HG03460 (cell line): ENCODE data around the gene SLC2A10.

ENCODE experiments used
- ATAC-seq: cut with Tn5 transposase; IDR thresholded peaks from one replicate; pipeline ENCODE4 v1.9.1; 2021; ENCODE audit not compliant: unreplicated experiment

SLC2A10 gene

DNA sequence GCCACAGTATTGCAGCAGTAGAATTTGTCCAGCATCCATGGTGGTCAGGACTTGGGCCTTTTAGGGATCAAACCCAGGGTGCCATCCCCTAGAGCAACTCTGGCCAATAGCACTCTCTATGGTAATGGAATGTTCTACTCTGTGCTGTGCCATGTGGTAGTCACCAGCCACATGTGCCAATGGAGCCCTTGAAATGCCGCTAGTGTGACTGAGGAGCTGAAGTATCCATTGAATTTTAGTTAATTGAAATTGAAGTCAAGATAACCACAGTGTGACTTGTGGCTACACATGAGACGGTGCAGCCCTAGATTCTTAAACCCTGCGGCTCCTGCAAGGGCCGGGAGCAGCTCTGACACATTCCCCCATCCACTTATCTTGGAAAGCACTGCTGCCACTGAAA, 54.6 kb downstream of the SLC2A10 start:
- no peak for ATAC-seq

DNA sequence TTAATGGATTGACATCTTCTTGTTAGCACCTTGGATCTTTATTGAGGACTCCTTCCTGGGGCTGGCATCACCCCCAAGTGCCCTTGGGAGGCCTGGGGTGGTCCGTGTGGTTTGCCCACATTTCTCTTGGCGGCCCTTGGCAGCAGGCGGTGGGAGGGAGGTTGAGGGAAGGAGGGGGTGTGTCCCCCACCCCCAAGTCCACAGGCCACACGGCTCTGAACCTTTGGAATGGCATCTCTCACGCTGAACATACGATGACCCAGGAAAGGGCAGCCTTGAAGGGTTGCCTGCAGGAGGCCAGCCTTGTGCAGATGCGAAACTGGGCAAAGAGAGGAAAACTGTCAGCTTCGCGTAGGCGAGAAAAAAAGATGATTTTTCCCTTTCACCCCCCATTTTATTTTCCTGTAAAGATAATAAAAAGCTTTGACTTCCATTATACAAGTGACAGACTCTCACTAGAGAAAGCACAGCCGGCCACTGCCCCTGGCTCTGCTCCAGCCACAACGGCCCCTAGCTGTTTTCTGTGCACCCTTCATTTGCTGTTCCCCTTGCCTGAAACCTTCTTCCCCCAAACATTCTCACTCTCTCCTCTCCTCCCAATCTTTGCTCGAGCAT, 56.2 kb downstream of the SLC2A10 start:
- no peak for ATAC-seq

DNA sequence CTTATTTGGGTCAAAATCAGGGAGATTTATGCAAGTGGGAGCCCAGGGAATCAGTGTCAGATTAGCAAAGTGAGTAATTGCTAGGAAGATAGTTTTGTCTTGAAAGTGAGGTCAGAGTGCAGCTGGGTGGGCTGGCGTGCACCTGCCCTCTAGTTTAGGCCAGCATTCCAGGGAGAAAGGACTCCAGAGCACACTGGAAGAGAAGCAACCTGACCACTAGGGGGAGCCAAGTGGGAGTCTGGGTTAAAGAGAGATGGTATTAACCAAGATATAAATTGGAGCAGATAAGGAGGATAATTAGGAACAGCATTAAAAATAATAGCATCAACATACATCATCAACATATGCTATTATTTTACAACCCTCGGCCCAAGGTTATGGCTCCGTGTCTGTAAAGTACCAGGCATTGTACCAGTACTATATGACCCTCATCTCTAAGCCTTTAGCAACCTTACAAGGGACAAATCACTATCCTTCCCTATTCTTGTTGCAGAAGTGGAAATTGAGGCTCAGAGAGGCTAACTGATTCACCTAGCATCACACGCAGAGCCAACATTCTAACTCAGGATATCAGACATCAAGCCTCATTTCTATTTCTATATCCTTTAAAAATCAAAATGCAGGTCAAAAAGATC, 57.8 kb downstream of the SLC2A10 start:
- no peak for ATAC-seq

DNA sequence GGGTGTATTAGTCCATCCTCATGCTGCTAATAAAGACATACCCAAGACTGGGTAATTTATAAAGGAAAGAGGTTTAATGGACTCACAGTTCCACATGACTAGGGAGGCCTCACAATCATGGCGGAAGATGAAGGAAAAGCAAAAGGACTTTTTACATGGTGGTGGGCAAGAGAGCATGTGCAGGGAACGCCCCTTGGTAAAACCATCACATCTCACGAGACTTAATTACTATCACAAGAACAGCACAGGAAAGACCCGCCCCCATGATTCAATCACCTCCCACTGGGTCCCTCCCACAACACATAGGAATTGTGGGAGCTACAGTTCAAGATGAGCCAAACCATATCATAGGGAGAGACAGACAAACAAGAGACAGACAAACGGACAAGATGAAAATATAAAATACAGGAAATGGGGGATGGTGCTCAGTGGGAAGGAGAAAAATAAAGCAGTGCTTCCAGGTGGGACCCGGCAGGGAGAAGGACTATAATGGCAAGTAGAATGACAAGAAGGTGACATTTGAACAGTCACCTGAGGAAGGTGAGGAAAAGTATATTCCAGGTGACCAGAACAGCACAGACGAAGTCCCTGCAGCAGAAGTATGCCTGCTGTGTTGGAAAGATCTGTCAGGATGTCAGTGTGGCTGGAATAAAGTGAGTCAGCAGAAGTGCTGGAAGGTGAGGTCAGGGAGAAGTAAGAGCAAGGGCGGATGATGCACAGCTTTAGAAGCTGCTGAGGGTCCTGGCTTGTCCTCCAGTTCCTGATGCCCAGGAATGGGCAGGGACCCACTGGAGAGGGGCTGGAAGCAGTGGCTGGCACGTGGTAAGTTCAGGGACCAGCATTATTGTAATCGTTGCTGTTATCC, 61.1 kb downstream of the SLC2A10 start:
- no peak for ATAC-seq

DNA sequence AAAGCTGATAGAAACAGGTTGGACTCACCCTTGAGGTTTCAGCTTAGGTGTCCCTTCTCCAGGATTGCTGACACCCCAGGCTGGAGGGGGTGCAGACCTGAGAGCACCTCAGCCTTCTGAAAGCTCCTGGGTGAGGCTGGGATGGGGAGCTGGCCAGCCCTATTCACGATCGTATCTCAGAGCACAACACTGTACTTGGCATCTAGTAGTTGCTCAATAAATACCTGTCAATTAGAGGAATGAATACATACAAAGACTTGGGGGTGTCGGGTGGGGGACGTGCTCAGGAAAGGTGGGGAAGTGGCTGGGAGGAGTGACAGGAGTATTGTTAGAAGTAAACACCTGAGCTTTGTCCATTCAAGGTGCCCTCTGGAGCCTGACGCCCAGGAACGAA, 61.7 kb downstream of the SLC2A10 start:
- no peak for ATAC-seq

DNA sequence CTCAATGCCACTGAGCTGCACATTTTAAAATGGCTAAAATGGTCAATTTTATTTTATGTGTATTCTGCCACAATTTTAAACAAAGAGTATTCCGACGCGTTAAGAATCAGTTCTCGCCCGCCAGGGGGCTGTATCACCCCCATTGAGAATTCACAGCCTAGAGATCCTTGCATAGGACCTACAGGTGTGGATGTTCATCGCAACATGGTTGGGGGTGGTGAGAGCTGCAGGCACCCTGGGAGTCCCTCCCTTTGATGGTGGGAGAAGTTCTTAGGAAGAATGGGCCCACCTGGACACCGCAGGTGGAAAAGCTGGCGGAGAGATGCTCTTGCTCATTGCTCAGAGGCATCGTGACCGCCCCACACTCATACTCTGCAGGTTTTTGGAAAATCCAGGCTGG, 63.5 kb downstream of the SLC2A10 start:
- no peak for ATAC-seq

DNA sequence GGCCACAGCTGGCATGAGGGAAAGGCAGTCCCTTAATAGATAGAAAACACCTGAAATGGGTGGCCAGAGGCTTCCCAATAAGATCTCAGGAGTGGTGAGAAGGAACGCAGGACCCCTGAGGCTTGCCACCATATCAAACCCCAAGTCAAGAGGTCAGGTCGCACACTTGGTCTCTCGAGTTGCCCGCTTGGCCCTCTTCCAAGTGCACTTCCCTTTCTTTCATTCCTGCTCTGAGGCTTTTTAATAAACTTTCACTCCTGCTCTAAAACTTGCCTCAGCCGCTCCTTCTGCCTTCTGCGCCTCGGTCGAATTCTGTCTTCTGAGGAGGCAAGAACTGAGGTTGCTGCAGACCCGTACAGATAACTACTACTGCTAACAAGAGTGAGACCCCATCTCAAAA, 64.2 kb downstream of the SLC2A10 start:
- no peak for ATAC-seq

DNA sequence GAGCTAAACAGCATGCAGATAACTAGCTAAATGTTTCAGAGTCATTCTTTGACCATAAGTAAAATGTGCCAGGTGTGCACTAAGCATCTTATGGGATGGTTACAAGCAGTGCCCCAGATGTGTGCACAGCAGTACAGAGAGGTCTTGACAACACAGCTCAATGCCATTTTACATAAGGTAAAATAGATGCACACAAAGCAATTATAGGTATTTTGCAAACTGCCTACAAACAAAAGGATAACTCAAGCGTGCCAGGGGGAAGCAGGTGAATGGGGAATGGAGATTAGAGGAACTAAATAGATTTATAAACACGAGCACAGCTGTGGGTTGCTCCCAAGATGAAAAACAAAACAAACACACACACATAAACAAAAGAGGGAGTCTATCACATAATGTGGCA, 64.8 kb downstream of the SLC2A10 start:
- ATAC-seq, result no peak

DNA sequence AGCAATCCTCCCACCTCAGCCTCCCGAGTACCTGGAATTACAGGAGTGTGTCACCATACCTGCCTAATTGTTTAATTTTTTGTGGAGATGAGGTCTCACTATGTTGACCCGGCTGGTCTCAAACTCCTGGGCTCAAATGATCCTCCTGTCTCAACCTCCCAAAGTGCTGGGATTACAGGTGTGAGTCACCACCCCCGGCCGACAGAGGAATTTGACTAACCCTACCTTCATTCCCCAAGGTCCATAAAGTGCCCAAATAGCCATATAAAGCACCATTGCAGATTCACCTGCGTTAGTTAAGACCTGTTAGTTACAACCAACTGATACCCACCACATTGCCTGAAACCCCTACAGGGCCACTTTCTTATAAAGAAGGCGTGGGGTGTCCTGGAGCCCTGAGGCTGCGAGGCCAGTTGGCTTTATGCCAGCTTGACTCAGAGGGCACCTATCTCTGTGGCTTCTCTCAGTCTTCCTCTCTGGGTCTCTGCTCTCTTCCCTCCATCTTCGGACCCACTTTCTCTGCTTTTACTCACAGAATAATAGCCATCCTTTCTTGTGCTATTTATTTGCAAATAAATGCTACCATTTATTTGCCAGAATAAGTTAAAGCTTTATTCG, 65.6 kb downstream of the SLC2A10 start:
- ATAC-seq, result no peak

DNA sequence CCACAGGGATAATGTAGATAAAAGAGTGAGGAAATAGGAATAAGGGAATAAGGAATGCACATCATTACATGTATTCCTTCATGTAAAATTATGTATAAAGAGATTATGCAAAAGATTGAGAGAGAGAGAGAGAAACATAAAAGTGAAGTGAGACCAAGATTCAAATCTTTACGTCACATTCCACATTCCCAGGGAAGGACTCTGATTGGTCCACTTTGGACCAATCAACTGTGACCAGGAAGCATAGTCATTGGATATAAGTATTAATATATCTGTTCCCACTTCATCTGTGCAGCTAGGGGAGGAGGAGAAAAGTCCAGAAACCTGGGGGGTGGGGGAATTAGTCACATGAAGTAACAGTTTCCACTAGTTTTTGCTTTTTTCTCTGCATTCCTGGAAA, 66.4 kb downstream of the SLC2A10 start:
- ATAC-seq, result no peak

DNA sequence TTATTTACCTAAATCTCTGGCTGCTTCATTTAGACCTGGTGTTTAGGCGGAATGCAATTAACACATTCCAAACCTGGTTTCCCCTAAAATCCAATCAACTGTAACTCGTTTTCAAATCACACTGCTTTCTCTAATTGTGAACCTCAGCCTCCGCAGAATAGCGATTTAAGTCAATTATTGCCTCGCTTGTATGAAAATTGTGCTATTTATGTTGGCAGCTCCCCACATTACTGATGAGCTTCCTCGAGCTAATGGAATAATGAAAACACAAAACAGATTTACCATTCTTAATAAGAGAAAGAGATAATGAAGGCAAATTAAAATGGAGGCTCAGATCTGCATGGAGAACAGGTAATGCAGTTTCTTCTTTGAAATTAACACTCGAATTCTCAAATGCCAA, 67.9 kb downstream of the SLC2A10 start:
- no peak for ATAC-seq

DNA sequence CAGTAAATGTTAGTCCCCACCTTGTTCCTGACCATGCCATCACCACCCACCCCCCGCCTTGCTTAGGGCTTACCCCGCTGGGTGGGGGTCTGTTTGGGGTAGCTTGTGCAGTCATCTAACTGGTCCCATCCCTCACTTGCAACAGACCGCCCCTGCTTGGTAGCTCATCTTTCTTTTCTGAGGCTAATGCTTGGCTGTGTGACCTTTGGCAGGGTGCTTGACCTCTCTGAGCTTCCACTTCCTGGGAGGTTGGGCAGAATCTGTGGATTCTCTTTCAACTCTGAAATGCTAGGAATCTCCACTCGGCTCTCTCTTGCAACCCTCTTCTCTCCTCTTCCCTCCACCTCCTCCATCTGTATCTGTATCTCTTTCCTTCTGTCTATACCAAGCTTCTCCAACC, 70.4 kb downstream of the SLC2A10 start:
- no peak for ATAC-seq

DNA sequence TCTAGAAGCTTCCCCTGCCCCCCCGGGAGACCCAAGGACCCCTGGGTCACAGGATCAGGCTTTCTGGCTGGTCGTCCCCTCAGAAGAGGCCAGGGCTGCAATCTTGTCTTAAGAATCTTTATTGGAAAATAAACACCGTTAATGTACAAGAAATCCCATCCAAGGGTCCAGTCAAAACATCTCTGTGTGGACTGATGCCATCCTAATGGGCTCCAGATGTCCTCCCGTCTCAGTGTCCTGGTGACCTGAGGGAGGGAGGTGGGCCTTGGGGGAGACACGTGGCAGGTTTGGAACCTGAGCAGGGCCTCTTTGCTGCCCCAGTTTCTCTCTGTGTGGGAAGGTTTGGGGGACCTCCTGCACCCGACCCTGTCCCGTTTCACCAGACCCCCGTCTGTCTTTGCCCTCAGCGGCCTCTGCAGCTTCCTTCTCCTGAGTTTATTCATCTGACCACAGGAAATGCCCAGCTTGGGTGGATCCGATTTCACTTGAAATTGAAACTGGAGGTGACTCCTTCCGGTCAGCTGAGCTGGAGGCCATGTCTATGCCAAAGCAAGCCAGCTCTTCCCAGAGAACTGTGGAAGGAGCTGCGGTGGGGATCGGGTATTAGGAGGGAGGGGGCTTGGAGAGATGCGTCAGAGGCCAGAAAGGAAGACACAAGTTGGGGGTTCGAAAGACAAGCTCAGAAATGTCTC, 75.1 kb downstream of the SLC2A10 start:
- no peak for ATAC-seq
